Ovary (tissue), 9 donors: ENCODE results near the gene PRDX3. TPM values are rescaled to one million over a fixed set of nuclear protein-coding genes. Genes with fewer than 3 reads are reported as not detected.

Experiments
- DNase-seq, 5 donors: peaks; one replicate each; pipeline ENCODE4 v3.0.0-alpha.2; 2019 to 2020
- H3K27ac ChIP-seq, 2 donors: fragments of 200-600 bp; one replicate each; pipeline versions ENCODE4 v1.5.1 to v1.8.0; 2019 to 2022
- H3K27me3 ChIP-seq: fragments of 200-600 bp; one replicate; pipeline ENCODE4 v1.8.0; 2022
- H3K36me3 ChIP-seq: fragments of 200-600 bp; sonication (generic); one replicate; pipeline ENCODE4 v1.5.1; 2019
- H3K4me1 ChIP-seq: one replicate; pipeline ENCODE4 v1.8.1; 2013; ENCODE audit warnings: mild to moderate bottlenecking, moderate library complexity; ENCODE audit not compliant: insufficient read depth
- H3K4me3 ChIP-seq: fragments of 200-600 bp; sonication (generic); one replicate; pipeline ENCODE4 v1.5.1; 2017
- H3K9me3 ChIP-seq, 2 donors: fragments of 200-600 bp in 1 of 2; sonication (generic) in 1 of 2; one replicate each; pipeline versions ENCODE4 v1.5.1 to v1.8.1; 2013 to 2019; ENCODE audit warnings: mild to moderate bottlenecking in 1 of 2, moderate library complexity in 1 of 2
- CTCF ChIP-seq, 3 donors: fragments of 450-650 bp in 2 of 3; fragments of 200-600 bp in 1 of 3; IDR thresholded peaks; one replicate each; pipeline versions ENCODE4 v1.5.1 to v1.8.0; 2016 to 2022; ENCODE audit warnings: antibody characterized with exemption in 3 of 3, mild to moderate bottlenecking in 1 of 3
- EP300 ChIP-seq: sonication (generic); formaldehyde crosslinking; IDR thresholded peaks from one replicate; pipeline ENCODE4 v1.6.1; 2017; ENCODE audit warnings: antibody characterized with exemption
- POLR2A ChIP-seq: fragments of 450-650 bp; IDR thresholded peaks from one replicate; pipeline ENCODE4 v1.6.1; 2017; ENCODE audit warnings: antibody characterized with exemption, mild to moderate bottlenecking, moderate library complexity
- WGBS, 3 donors: extraction: QIAGEN DNeasy Blood & Tissue Kit in 1 of 3; methylation state at CpG; one replicate each; pipeline versions ENCODE4 v1.1.5 to v1.1.7; 2013 to 2017; 5-methylcytosine and 5-hydroxymethylcytosine counted together
- intact Hi-C, 4 donors: fragments of 100-400 bp; cut with DNase I; formaldehyde crosslinking; loops; one replicate each; pipeline versions ENCODE4 v1.11.0 to v1.15.1; 2022 to 2023
- polyA plus RNA-seq, 2 donors: library from polyadenylated mRNA; stranded (reverse); fragments of 200-250 nt in 1 of 2; fragments of 350-450 nt in 1 of 2; fragmentation: Illumina TruSeq in 1 of 2; extraction: RNeasy Lipid Tissue Mini Kit (QIAGEN cat#74804) in 1 of 2; gene quantifications; one replicate each; pipeline ENCODE4 v1.2.3, GENCODE V29; 2013 to 2014
- total RNA-seq, 7 donors: library from RNA; depleted of rRNA in 2 of 7; stranded (reverse); fragments of >200 nt in 2 of 7; fragmentation: NEBNext Ultra II Directional in 3 of 7; extraction: Animal tissue kit (Norgen Biotek cat#: 25700) in 3 of 7; gene quantifications; one replicate each; pipeline versions ENCODE4 v1.1.0 to v1.2.4, GENCODE V29; 2016 to 2023
- donor health status: DM: no; HTN: no; CAD: no; lungs with moderate emphysema.
- donor health status: DM: no; HTN: no; CAD: no.
- donor health status: Bipolar disorder and iron deficiency.
- donor health status: DM: yes; HTN: yes; CAD: no.
- donor health status: DM: no; HTN: no; CAD: no.
- donor health status: DM: yes; HTN: yes; CAD: no.

Gene PRDX3
- total and polyA plus RNA-seq, 9 donors, result 65.7 to 159 (median 81.8) TPM

- no peaks in the 10 kb centered on the region for H3K9me3 ChIP-seq
- no peak for DNase-seq
- no peaks in the 10 kb centered on the region for H3K36me3 ChIP-seq
- H3K27ac ChIP-seq, result no peak overlapping the region
- 94 to 98% (median 98%) methylated on average over 2 of the region's 2 CpGs for WGBS, 3 donors
- H3K4me1 ChIP-seq, result no peaks in the 10 kb centered on the region
- H3K4me3 ChIP-seq, result no peak overlapping the region
- TF ChIP-seq POLR2A (no peak), EP300 (no peak), CTCF (IDR thresholded peaks at IDR 0.05) (no peak)
- intact Hi-C loops, result no loop called here
- H3K27me3 ChIP-seq, result no peaks in the 10 kb centered on the region
Measured at GRCh38 chr10:119125942-119126341, 52.7 kb downstream of the PRDX3 start.

- intact Hi-C loops, result no loop called here
- TF ChIP-seq CTCF (IDR thresholded peaks at IDR 0.05) (no peak), POLR2A (no peak), EP300 (no peak)
- Histone ChIP-seq H3K27me3 (no peaks in the 10 kb centered on the region), H3K4me3 (no peak overlapping the region), H3K9me3 (no peaks in the 10 kb centered on the region), H3K36me3 (no peaks in the 10 kb centered on the region), H3K4me1 (no peaks in the 10 kb centered on the region), H3K27ac (peak overlapping the region in 1 of 2 donors; percentile 57)
- WGBS, 3 donors, result 64 to 85% (median 65%) methylated on average over 2 of the region's 2 CpGs
- DNase-seq, result no peak
Measured at GRCh38 chr10:119120875-119121274, 57.7 kb downstream of the PRDX3 start.

GRCh38 chr10:119120413-119120867 lies 58.2 kb downstream of the PRDX3 start:
- TF ChIP-seq EP300 (no peak), CTCF (IDR thresholded peaks at IDR 0.05) (no peak), POLR2A (no peak)
- 10 to 32% (median 16%) methylated on average over 4 of the region's 4 CpGs for WGBS, 3 donors
- Histone ChIP-seq H3K27me3 (no peaks in the 10 kb centered on the region), H3K4me3 (no peak overlapping the region), H3K4me1 (no peaks in the 10 kb centered on the region), H3K9me3 (no peaks in the 10 kb centered on the region), H3K27ac (peak overlapping the region in 1 of 2 donors; percentile 57), H3K36me3 (no peaks in the 10 kb centered on the region)
- intact Hi-C loops, result no loop called here
- no peak for DNase-seq

- DNase-seq, result no peak
- TF ChIP-seq POLR2A (no peak), CTCF (IDR thresholded peaks at IDR 0.05) (no peak), EP300 (no peak)
- H3K27me3 ChIP-seq, result no peaks in the 10 kb centered on the region
- no peaks in the 10 kb centered on the region for H3K36me3 ChIP-seq
- no peak overlapping the region for H3K4me3 ChIP-seq
- H3K9me3 ChIP-seq, result no peaks in the 10 kb centered on the region
- intact Hi-C loops, result no loop called here
- H3K27ac ChIP-seq, result peak overlapping the region in 1 of 2 donors; percentile 57
- WGBS, 3 donors, result 95 to 98% (median 96%) methylated on average over 1 of the region's 1 CpG
- no peaks in the 10 kb centered on the region for H3K4me1 ChIP-seq
Measured at GRCh38 chr10:119119400-119119799, 59.2 kb downstream of the PRDX3 start.

- 83% methylated on average over 5 of the region's 5 CpGs for WGBS, 3 donors
- Histone ChIP-seq H3K27ac (no peak overlapping the region), H3K36me3 (no peaks in the 10 kb centered on the region), H3K27me3 (no peaks in the 10 kb centered on the region), H3K4me1 (no peaks in the 10 kb centered on the region), H3K4me3 (no peak overlapping the region), H3K9me3 (no peaks in the 10 kb centered on the region)
- DNase-seq, result no peak
- no peak for TF ChIP-seq CTCF (IDR thresholded peaks at IDR 0.05)
- intact Hi-C loops, result no loop called here
Measured at GRCh38 chr10:119118231-119118630, 60.4 kb downstream of the PRDX3 start.
